ENCODE results near the gene IZUMO3. TPM values are rescaled to one million over a fixed set of nuclear protein-coding genes. Genes with fewer than 3 reads are reported as not detected.

The IZUMO3 gene
- total and polyA plus RNA-seq, 2 of the 8 experiments (the other 6 are each of a cell fraction or from before 2014, with no cell fraction given) = not detected

GRCh38 chr9:24518545-24518944, 27.2 kb downstream of the IZUMO3 start:
- Histone ChIP-seq H3K27me3 (replicated peaks in 1 of 4; ENCODE audit: control insufficient read depth in 3 of 4, extremely low read depth in 1 of 4, insufficient read depth in 3 of 4, low read length in 3 of 4) (no peaks in the 10 kb centered on the region), H2BK120ac (replicated peaks; ENCODE audit: low read depth, low read length) (no peak overlapping the region), H3K4me2 (ENCODE audit: insufficient read depth in 1 of 2, low read depth in 2 of 2, low read length in 2 of 2) (no peak overlapping the region), H2BK5ac (ENCODE audit: low read depth, low read length) (no peak overlapping the region), H3K4ac (replicated peaks; ENCODE audit: insufficient read length, low read depth, low read length) (no peak overlapping the region), H3K18ac (ENCODE audit: extremely low read depth, low read length) (no peak overlapping the region), H4K91ac (replicated peaks; ENCODE audit: insufficient read length, low read length) (no peak overlapping the region), H4K5ac (ENCODE audit: insufficient read length, low read depth, low read length) (no peak overlapping the region), H3K9ac (replicated peaks in 1 of 4; ENCODE audit: extremely low read depth in 1 of 4, low read depth in 3 of 4, low read length in 3 of 4) (no peak overlapping the region), H2AFZ (ENCODE audit: low read length) (no peak overlapping the region), H4K8ac (ENCODE audit: extremely low read depth, insufficient read depth, low read length) (no peak overlapping the region), H2BK12ac (ENCODE audit: low read depth, low read length) (no peak overlapping the region), H4K20me1 (replicated peaks in 1 of 2; ENCODE audit: control insufficient read depth in 1 of 2, insufficient read depth in 2 of 2, low read length in 2 of 2) (no peaks in the 10 kb centered on the region), H2BK15ac (ENCODE audit: low read length) (no peak overlapping the region), H3K23ac (ENCODE audit: insufficient read length) (no peak overlapping the region), H2BK20ac (ENCODE audit: low read length) (no peak overlapping the region), H3K23me2 (ENCODE audit: low read depth, low read length) (no peaks in the 10 kb centered on the region), H3K4me1 (replicated peaks in 1 of 4; ENCODE audit: control insufficient read depth in 3 of 4, insufficient read depth in 4 of 4, low read length in 3 of 4) (no peaks in the 10 kb centered on the region), H3K36me3 (ENCODE audit: control insufficient read depth in 2 of 4, insufficient read depth in 4 of 4, low read length in 3 of 4) (no peaks in the 10 kb centered on the region), H2AK5ac (ENCODE audit: low read depth, low read length) (no peak overlapping the region), H3K27ac (ENCODE audit: low read depth, low read length) (no peak overlapping the region), H3K14ac (ENCODE audit: insufficient read length) (no peak overlapping the region), H3K79me2 (ENCODE audit: control insufficient read depth in 1 of 2, insufficient read depth in 2 of 2, low read length in 2 of 2) (no peaks in the 10 kb centered on the region), H3K9me3 (ENCODE audit: insufficient read depth in 2 of 2, low read depth in 1 of 2, low read length in 1 of 2) (no peaks in the 10 kb centered on the region), H3K79me1 (ENCODE audit: low read depth, low read length) (no peaks in the 10 kb centered on the region), H3K4me3 (ENCODE audit: extremely low read depth in 1 of 4, insufficient read depth in 2 of 4, low read depth in 3 of 4, low read length in 4 of 4) (no peak overlapping the region), H3K56ac (replicated peaks; ENCODE audit: insufficient read length, low read depth, low read length) (no peak overlapping the region)
- ChIA-PET POLR2A (ENCODE audit: partially characterized antibody) (no interaction called here), CTCF (ENCODE audit: partially characterized antibody) (no interaction called here)
- no peak for DNase-seq (ENCODE audit: low read depth in 1 of 2, low spot score in 2 of 2)
- TF ChIP-seq CTCF (IDR thresholded peaks at IDR 0.05; ENCODE audit: control extremely low read depth in 1 of 3, insufficient read depth in 1 of 3, low read depth in 1 of 3, low read length in 3 of 3) (no peak), MAFK (IDR thresholded peaks at IDR 0.05; ENCODE audit: low read depth, low read length) (peak; percentile 60)
- FAIRE-seq = no peak
- WGBS, 2 experiments (ENCODE audit: extremely low coverage in 1 of 2, insufficient coverage in 1 of 2, insufficient read length in 1 of 2, insufficient replicate concordance in 2 of 2, low coverage in 1 of 2, low lambda C conversion rate in 2 of 2, missing lambda C conversion rate in 1 of 2) = 93% methylated on average over 2 of the region's 2 CpGs; no CpG with 5 or more reads in 1 of the 2 experiments
